KMS-11 (cell line): ENCODE measurements around the gene FBXO46.

Source experiments
- H2AFZ ChIP-seq: fragments of 200-600 bp; sonication (generic); 2 replicates; pipeline ENCODE4 v1.6.1; 2016; ENCODE audit warnings: antibody characterized with exemption, mixed run types, low read depth
- H3K27ac ChIP-seq: fragments of 200-600 bp; sonication (generic); 2 replicates; pipeline ENCODE4 v1.6.1; 2016; ENCODE audit warnings: mild to moderate bottlenecking, mixed run types
- H3K27me3 ChIP-seq: fragments of 200-600 bp; sonication (generic); 2 replicates; pipeline ENCODE4 v1.6.1; 2017; ENCODE audit warnings: mild to moderate bottlenecking, low read depth, mixed run types, moderate library complexity; ENCODE audit not compliant: insufficient read depth
- H3K36me3 ChIP-seq: fragments of 200-600 bp; sonication (generic); 2 replicates; pipeline ENCODE4 v1.6.1; 2017; ENCODE audit warnings: mild to moderate bottlenecking, mixed run types; ENCODE audit not compliant: insufficient read depth
- H3K4me1 ChIP-seq: fragments of 200-600 bp; sonication (generic); 2 replicates; pipeline ENCODE4 v1.6.1; 2016; ENCODE audit warnings: mild to moderate bottlenecking, low read depth, mixed run types; ENCODE audit not compliant: poor library complexity, severe bottlenecking
- H3K4me2 ChIP-seq: fragments of 200-600 bp; sonication (generic); 2 replicates; pipeline ENCODE4 v1.7.0; 2016; ENCODE audit warnings: mild to moderate bottlenecking, mixed run types
- H3K4me3 ChIP-seq: fragments of 200-600 bp; sonication (generic); IDR thresholded peaks from 2 replicates; pipeline ENCODE4 v1.6.1; 2017; ENCODE audit warnings: low read depth, low read length, mixed read lengths; ENCODE audit not compliant: insufficient read depth
- H3K79me2 ChIP-seq: fragments of 200-600 bp; sonication (generic); 2 replicates; pipeline ENCODE4 v1.6.1; 2016; ENCODE audit warnings: low read depth, mixed run types; ENCODE audit not compliant: insufficient read depth
- H3K9ac ChIP-seq: fragments of 200-600 bp; sonication (generic); 2 replicates; pipeline ENCODE4 v1.6.1; 2016; ENCODE audit warnings: mild to moderate bottlenecking, mixed run types
- H4K20me1 ChIP-seq: fragments of 200-600 bp; sonication (generic); 2 replicates; pipeline ENCODE4 v1.6.1; 2016; ENCODE audit warnings: mild to moderate bottlenecking, mixed run types; ENCODE audit not compliant: insufficient read depth
- CTCF ChIP-seq: fragments of 200-600 bp; sonication (generic); conservative IDR thresholded peaks from 2 replicates; pipeline ENCODE4 v1.6.1; 2017; ENCODE audit warnings: low read depth, mild to moderate bottlenecking, antibody characterized with exemption, low read length, moderate library complexity, mixed read lengths

FBXO46 gene

GRCh38 chr19:45712699-45713067 lies 18.0 kb downstream of the FBXO46 start:
- Histone ChIP-seq H3K4me3 (no peak overlapping the region), H2AFZ (no peak overlapping the region), H3K36me3 (no peaks in the 10 kb centered on the region), H3K27me3 (no peaks in the 10 kb centered on the region), H4K20me1 (no peaks in the 10 kb centered on the region), H3K79me2 (peaks cover 25% of the 10 kb centered on the region; the same call in 1 of the 2 replicates), H3K4me1 (peaks cover 32% of the 10 kb centered on the region), H3K4me2 (no peak overlapping the region), H3K27ac (no peak overlapping the region), H3K9ac (no peak overlapping the region)
- TF ChIP-seq CTCF, result no peak

DNA sequence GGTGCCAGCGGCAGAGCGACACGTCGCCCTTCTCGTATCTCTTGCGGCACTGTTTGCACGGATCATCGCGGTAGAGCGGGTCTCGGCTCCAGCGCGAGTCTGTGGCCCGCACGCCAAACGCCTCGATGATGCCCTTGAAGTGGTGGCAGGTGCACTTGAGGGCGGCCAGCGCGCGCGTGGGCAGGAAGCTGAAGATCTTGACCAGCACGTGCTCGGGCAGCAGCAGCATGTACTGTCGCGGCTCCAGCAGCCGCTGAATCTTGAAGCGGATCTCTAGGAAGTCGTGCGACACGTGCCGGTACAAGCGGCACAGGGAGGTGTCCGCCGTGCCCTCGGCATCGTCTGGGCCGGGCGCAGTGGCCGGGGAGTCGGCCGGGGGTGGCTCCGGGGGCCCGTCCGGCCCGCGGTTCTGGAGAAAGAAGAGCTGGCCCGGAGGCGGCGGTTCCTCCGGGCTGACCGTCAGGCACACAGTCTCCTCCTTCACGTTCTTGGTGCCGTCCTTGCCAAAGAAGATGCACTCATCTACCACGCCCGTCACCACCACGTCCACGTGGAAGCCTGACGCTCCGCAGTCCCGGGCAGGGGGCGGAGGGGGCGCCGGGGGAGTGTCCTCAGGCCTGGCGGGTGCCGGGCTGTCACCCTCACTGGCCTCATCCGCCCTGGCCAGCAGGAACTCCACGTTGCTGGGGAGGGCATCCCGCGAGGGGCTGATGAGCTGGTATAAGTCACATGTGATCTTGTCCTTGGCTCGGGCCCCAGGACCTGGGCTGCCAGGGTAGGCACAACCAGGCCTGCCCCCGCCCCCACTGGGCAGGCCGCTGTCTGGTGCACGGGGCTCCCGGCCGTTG lies 18.6 kb downstream of the FBXO46 start:
- Histone ChIP-seq H3K4me3 (no peak overlapping the region), H3K27ac (no peak overlapping the region), H3K9ac (no peak overlapping the region), H3K4me2 (no peak overlapping the region), H3K79me2 (peaks cover 25% of the 10 kb centered on the region; the same call in 1 of the 2 replicates), H2AFZ (no peak overlapping the region), H3K36me3 (no peaks in the 10 kb centered on the region), H3K27me3 (no peaks in the 10 kb centered on the region), H3K4me1 (peaks cover 38% of the 10 kb centered on the region), H4K20me1 (no peaks in the 10 kb centered on the region)
- no peak for TF ChIP-seq CTCF

- Histone ChIP-seq H3K4me3 (no peak overlapping the region), H3K36me3 (no peaks in the 10 kb centered on the region), H3K4me1 (peaks cover 42% of the 10 kb centered on the region), H4K20me1 (no peaks in the 10 kb centered on the region), H3K9ac (no peak overlapping the region), H2AFZ (no peak overlapping the region), H3K27me3 (no peaks in the 10 kb centered on the region), H3K27ac (no peak overlapping the region), H3K4me2 (no peak overlapping the region), H3K79me2 (peaks cover 13% of the 10 kb centered on the region; the same call in 1 of the 2 replicates)
- TF ChIP-seq CTCF, result no peak
Observed at GRCh38 chr19:45710356-45711130, 20.2 kb downstream of the FBXO46 start.

- Histone ChIP-seq H3K27ac (peak overlapping the region; percentile 76), H3K9ac (no peak overlapping the region; the same call in 1 of the 2 replicates), H3K36me3 (no peaks in the 10 kb centered on the region), H4K20me1 (no peaks in the 10 kb centered on the region), H2AFZ (no peak overlapping the region), H3K27me3 (no peaks in the 10 kb centered on the region), H3K4me1 (peaks cover 56% of the 10 kb centered on the region), H3K4me3 (no peak overlapping the region), H3K4me2 (peak overlapping the region; percentile 61), H3K79me2 (no peaks in the 10 kb centered on the region)
- no peak for TF ChIP-seq CTCF
Observed at GRCh38 chr19:45705710-45706415, 24.8 kb downstream of the FBXO46 start.
